ENCODE results near the gene SERPINB12.
A peak's percentile ranks its signal among the peaks of the same experiment; 100 is the strongest.

The SERPINB12 gene

GRCh38 chr18:63550068-63550467 is 7.9 kb downstream of the SERPINB12 start:
- DNase-seq (ENCODE audit: low spot score), result no peak

DNA sequence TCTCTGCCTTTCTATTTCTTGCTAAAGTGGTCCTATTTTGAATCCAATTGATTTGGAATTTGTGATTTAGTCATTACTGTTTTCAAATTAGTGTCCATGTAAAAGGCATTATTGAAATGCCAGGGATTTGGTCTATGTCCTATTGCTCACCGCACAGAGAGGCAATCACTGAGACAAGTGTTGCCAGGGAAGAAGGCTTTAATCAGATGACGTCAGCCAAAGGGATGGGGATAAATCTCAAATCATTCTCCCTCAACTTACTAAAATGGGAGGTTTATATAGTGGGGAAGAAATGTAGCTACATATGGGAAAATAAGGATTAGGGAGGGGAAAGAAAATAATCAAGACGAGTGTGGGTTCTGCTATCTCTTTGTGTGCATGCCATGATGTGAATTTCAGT is 9.6 kb downstream of the SERPINB12 start:
- no peak for DNase-seq (ENCODE audit: low spot score)

GRCh38 chr18:63552581-63552980 is 10.4 kb downstream of the SERPINB12 start:
- no peak for DNase-seq (ENCODE audit: low spot score)

- no peak for DNase-seq (ENCODE audit: low spot score)
Measured at GRCh38 chr18:63553081-63553480, 10.9 kb downstream of the SERPINB12 start.

GRCh38 chr18:63559567-63560491 is 17.7 kb downstream of the SERPINB12 start:
- DNase-seq (ENCODE audit: low spot score), result no peak

GRCh38 chr18:63562284-63562683 is 20.1 kb downstream of the SERPINB12 start:
- peak; percentile 38 for DNase-seq (ENCODE audit: low spot score)

DNA sequence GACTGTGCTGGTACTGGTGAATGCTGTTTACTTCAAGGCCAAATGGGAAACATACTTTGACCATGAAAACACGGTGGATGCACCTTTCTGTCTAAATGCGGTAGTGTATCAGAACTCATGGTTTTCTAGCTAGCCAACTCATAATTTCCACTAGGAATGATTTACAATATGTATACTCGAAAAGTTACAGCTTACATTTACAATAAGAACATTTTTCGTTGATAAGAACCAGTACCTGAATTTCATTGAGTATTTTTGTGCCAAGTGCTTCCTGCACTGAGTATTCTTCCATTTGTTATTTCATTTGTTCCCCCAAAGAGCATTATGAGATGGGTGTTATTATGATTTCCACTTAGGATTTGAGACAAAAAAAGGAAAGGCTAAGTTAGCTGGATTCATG is 21.9 kb downstream of the SERPINB12 start:
- DNase-seq (ENCODE audit: low spot score), result no peak

GRCh38 chr18:63564561-63564960 is 22.4 kb downstream of the SERPINB12 start:
- no peak for DNase-seq (ENCODE audit: low spot score)

GRCh38 chr18:63567276-63567675 is 25.1 kb downstream of the SERPINB12 start:
- DNase-seq (ENCODE audit: low spot score), result no peak

GRCh38 chr18:63567825-63568224 is 25.7 kb downstream of the SERPINB12 start:
- no peak for DNase-seq (ENCODE audit: low spot score)

GRCh38 chr18:63570721-63571120 is 28.6 kb downstream of the SERPINB12 start:
- no peak for DNase-seq (ENCODE audit: low spot score)

DNA sequence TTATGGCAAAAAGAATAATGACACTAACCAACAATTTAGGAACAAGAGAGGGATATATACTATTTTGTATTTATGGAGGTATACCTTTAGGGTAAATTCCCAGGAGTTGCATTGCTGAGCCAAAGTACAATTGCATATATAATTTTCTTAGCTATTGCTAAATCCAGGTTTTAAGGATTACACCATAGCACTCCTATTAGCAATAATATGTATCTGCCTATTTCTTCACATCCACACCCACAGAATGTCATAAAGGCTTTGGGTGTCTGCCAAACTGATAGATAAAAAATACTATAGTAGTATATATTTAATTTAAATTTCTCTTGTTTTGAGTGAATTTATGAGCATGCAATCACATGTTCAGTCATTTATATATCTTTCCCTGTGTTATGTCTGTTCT is 33.5 kb downstream of the SERPINB12 start:
- no peak for DNase-seq (ENCODE audit: low spot score)

GRCh38 chr18:63578357-63578958 is 36.3 kb downstream of the SERPINB12 start:
- DNase-seq (ENCODE audit: low spot score), result peak; percentile 77

- no peak for DNase-seq (ENCODE audit: low spot score)
Measured at GRCh38 chr18:63579616-63580015, 37.4 kb downstream of the SERPINB12 start.

DNA sequence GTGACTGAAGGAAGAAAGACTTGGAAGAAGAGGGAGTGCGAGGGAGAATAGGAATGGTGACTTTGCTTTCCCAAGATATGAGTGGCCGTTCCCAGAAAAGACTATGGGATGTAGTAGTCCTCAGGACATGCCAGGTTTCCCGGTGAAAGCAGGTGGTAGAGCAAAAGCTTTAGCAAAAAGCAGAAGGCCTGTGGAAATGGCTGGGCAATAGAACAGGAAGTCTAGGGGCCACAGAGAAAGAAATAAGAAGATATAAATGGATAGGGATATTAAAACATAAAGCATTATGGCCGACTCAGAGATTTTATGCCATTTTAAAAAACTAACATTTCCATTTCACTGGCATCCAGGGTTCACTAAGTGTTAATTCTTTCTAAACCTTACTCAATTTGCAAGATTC is 43.8 kb downstream of the SERPINB12 start:
- no peak for DNase-seq (ENCODE audit: low spot score)

DNA sequence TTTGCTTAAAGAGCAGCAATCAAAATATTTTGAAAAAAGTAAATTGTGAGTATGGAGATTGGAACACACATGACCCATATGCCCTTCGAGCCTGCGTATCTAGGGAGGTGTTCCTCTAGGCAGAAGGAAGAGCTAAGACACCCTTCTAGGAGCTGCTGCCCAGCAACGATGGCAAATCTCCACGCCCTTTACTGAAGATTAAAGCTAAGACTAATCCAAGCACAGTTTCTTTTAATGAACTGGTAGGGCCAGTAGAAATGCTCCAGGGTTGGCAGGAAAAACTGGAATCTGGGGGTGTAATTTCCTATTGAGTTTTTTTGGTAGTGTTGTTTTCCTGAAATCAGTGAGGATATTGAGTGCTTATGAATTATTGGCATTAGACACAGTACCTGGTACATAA is 44.3 kb downstream of the SERPINB12 start:
- DNase-seq (ENCODE audit: low spot score), result no peak

GRCh38 chr18:63586966-63587365 is 44.8 kb downstream of the SERPINB12 start, which contains the start of gene SERPINB13:
Gene SERPINB13, plus strand, starts transcription at chr18:63587343. Its CDS starts 1,325 bp downstream, at chr18:63588668.
- no peak for DNase-seq (ENCODE audit: low spot score)

DNA sequence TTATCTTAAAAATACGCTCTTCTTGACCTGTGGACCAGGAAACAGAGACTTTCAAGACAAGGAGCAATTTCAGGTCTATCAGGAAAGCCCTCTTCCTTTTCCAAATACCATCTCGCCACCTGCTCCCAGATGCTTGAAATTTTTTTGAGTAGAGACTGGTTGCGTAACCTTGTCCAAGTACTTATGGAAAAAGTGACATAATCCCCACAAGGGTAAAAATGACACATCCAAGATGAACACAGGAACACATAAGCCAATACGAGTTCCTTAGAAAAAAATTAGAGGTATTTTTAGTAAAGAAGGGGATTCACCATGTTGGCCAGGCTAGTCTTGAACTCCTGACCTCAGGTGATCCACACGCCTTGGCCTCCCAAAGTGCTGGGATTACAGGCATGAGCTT is 46.7 kb downstream of the SERPINB12 start:
- DNase-seq (ENCODE audit: low spot score), result no peak

GRCh38 chr18:63590373-63590772 is 48.2 kb downstream of the SERPINB12 start:
- DNase-seq (ENCODE audit: low spot score), result no peak

DNA sequence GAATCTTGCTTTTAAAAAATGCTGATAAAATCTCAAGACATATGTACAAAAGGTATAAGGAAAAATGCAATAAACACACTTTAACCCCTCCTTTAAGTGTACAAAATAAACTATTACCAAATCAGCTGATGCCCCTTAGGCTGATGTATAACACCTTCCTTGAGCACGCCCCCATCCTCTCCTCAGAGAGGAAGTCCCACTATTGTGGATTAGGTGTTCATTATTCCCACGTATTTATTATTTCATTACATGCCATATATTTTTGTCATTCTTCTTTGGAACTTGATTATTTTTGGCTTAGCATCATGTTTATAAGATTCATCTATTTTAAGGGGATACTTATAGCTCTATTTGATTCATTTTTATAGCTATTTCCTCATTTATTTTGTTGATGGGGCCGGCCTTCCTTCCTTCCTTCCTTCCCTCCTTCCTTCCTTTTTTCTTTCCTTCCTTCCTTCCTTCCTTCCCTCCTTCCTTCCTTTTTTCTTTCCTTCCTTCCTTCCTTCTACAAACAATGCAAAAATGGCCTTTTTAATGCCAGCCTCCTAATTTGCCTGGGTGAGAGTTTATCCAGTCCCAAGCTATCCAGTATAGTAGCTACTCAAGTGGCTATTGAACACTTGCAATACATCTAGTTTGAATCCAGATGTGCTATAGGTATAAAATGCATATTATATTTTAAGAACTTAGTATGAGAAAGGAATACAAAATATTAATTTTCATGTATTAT is 49.0 kb downstream of the SERPINB12 start:
- DNase-seq (ENCODE audit: low spot score), result no peak

- DNase-seq (ENCODE audit: low spot score), result no peak
Measured at GRCh38 chr18:63591725-63592124, 49.6 kb downstream of the SERPINB12 start.

DNA sequence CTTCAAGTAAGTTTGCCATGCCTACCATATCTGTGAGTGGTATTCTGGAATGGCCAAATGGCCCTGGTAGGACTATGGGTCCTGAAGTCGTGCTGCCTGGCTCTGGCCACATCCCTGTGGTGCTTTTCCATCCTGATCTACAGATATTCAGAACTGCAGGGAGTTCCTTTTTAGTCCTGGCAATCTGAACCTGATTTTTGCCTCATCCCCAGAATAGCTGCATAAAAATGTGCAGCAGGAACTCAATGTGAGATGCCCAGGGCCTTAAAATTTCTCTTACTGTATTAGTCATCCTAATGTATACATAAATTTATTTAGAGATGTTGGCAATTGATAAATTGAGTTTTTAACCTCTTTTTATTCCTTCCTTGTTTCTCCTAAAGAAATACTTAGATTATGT is 50.3 kb downstream of the SERPINB12 start:
- no peak for DNase-seq (ENCODE audit: low spot score)

- no peak for DNase-seq (ENCODE audit: low spot score)
Measured at GRCh38 chr18:63596964-63597363, 54.8 kb downstream of the SERPINB12 start.

Data from NAMALWA (cell line).